Breast epithelium (tissue), 3 donors: ENCODE measurements around the gene ANO8.

Source experiments
- CTCF ChIP-seq, 3 donors: fragments of 450-650 bp; IDR thresholded peaks; one replicate each; pipeline ENCODE4 v1.5.1; 2016 to 2017; ENCODE audit warnings: antibody characterized with exemption in 3 of 3, mild to moderate bottlenecking in 3 of 3, moderate library complexity in 3 of 3
- POLR2A ChIP-seq: fragments of 450-650 bp; IDR thresholded peaks from one replicate; pipeline ENCODE4 v1.6.1; 2016; ENCODE audit warnings: antibody characterized with exemption, mild to moderate bottlenecking, moderate library complexity
- POLR2AphosphoS5 ChIP-seq, 3 donors: sonication (generic); formaldehyde crosslinking; IDR thresholded peaks; one replicate each; pipeline ENCODE4 v1.6.1; 2017; ENCODE audit warnings: antibody characterized with exemption in 3 of 3

GRCh38 chr19:17300992-17301619 lies 33.5 kb downstream of the ANO8 start:
- TF ChIP-seq CTCF (IDR thresholded peaks at IDR 0.05) = no peak
- no peak for TF ChIP-seq POLR2A
- TF ChIP-seq POLR2AphosphoS5 (IDR thresholded peaks at IDR 0.05) = no peak
